Breast epithelium (tissue), 4 donors: ENCODE results near the gene RAB8A. TPM values are rescaled to one million over a fixed set of nuclear protein-coding genes. Genes with fewer than 3 reads are reported as not detected.

Source experiments
- DNase-seq, 2 donors: peaks; one replicate each; pipeline ENCODE4 v3.0.0-alpha.2; 2019; ENCODE audit warnings: low spot score in 2 of 2
- H3K27ac ChIP-seq, 2 donors: fragments of 200-600 bp; sonication (generic) in 1 of 2; one replicate each; pipeline ENCODE4 v1.5.1; 2016 to 2019; ENCODE audit warnings: mild to moderate bottlenecking in 1 of 2
- H3K27me3 ChIP-seq, 2 donors: fragments of 200-600 bp; sonication (generic) in 1 of 2; one replicate each; pipeline versions ENCODE4 v1.5.1 to v1.6.0; 2017 to 2019; ENCODE audit warnings: control low read depth in 1 of 2, mild to moderate bottlenecking in 1 of 2
- H3K36me3 ChIP-seq: fragments of 200-600 bp; one replicate; pipeline ENCODE4 v1.5.1; 2019
- H3K4me1 ChIP-seq, 2 donors: fragments of 200-600 bp; sonication (generic); one replicate each; pipeline ENCODE4 v1.5.1; 2016 to 2019; ENCODE audit warnings: control low read depth in 1 of 2
- H3K4me3 ChIP-seq, 3 donors: fragments of 200-600 bp; sonication (generic); 1 replicate in 2 of 3; 2 replicates in 1 of 3; pipeline ENCODE4 v1.5.1; 2016 to 2019; ENCODE audit warnings: mild to moderate bottlenecking in 3 of 3, moderate library complexity in 2 of 3
- H3K9me3 ChIP-seq, 2 donors: fragments of 200-600 bp; sonication (generic) in 1 of 2; one replicate each; pipeline ENCODE4 v1.5.1; 2016 to 2019; ENCODE audit warnings: control low read depth in 1 of 2
- POLR2A ChIP-seq: fragments of 450-650 bp; IDR thresholded peaks from one replicate; pipeline ENCODE4 v1.6.1; 2016; ENCODE audit warnings: antibody characterized with exemption, mild to moderate bottlenecking, moderate library complexity
- POLR2AphosphoS5 ChIP-seq, 3 donors: sonication (generic); formaldehyde crosslinking; IDR thresholded peaks; one replicate each; pipeline ENCODE4 v1.6.1; 2017; ENCODE audit warnings: antibody characterized with exemption in 3 of 3
- intact Hi-C: fragments of 100-400 bp; cut with DNase I; formaldehyde crosslinking; loops from one replicate; pipeline ENCODE4 v1.15.1; 2023; ENCODE audit warnings: low total_unique reads
- total RNA-seq, 3 donors: library from RNA; depleted of rRNA; stranded (reverse); fragments of >200 nt; gene quantifications; one replicate each; pipeline ENCODE4 v1.1.0, GENCODE V29; 2016
- TF ChIP-seq, protein P1 (sequence below), 3 donors: fragments of 450-650 bp; IDR thresholded peaks; one replicate each; pipeline ENCODE4 v1.5.1; 2016 to 2017; ENCODE audit warnings: antibody characterized with exemption in 3 of 3, mild to moderate bottlenecking in 3 of 3, moderate library complexity in 3 of 3

Gene RAB8A
- total RNA-seq, 3 donors from 2014 or later: 34.7 to 40.6 (median 38.8) TPM

DNA sequence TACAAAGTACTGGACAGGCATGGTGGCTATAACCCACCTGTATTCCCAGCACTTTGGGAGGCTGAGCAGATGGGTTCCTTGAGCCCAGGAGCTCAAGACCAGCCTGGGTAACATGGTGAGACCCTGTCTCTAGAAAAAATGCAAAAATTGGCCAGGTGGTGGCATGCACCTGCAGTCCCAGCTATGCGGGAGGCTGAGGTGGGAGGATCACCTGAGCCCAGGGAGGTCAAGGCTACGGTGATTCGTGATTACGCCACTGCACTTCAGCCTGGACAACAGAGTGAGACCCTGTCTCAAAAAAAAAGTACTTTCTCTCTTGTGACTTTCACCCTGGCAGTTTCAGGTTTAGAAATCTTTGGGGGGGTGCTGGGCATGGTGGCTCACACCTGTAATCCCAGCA lies 11.2 kb upstream of the RAB8A start:
- Histone ChIP-seq H3K9me3 (no peaks in the 10 kb centered on the region), H3K27ac (no peak overlapping the region), H3K4me3 (no peak overlapping the region), H3K4me1 (no peaks in the 10 kb centered on the region), H3K27me3 (no peaks in the 10 kb centered on the region), H3K36me3 (peaks cover 4% of the 10 kb centered on the region)
- intact Hi-C loops: no loop called here
- DNase-seq: no peak
- TF ChIP-seq POLR2A (no peak), POLR2AphosphoS5 (IDR thresholded peaks at IDR 0.05) (no peak)
- TF ChIP-seq, protein P1, sequence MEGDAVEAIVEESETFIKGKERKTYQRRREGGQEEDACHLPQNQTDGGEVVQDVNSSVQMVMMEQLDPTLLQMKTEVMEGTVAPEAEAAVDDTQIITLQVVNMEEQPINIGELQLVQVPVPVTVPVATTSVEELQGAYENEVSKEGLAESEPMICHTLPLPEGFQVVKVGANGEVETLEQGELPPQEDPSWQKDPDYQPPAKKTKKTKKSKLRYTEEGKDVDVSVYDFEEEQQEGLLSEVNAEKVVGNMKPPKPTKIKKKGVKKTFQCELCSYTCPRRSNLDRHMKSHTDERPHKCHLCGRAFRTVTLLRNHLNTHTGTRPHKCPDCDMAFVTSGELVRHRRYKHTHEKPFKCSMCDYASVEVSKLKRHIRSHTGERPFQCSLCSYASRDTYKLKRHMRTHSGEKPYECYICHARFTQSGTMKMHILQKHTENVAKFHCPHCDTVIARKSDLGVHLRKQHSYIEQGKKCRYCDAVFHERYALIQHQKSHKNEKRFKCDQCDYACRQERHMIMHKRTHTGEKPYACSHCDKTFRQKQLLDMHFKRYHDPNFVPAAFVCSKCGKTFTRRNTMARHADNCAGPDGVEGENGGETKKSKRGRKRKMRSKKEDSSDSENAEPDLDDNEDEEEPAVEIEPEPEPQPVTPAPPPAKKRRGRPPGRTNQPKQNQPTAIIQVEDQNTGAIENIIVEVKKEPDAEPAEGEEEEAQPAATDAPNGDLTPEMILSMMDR (IDR thresholded peaks at IDR 0.05): no peak

- TF ChIP-seq, protein P1 (IDR thresholded peaks at IDR 0.05): no peak
- no peak for TF ChIP-seq POLR2AphosphoS5 (IDR thresholded peaks at IDR 0.05)
- no peak for TF ChIP-seq POLR2A
- no peaks in the 10 kb centered on the region for H3K27me3 ChIP-seq
- no peak for DNase-seq
- H3K4me1 ChIP-seq: no peaks in the 10 kb centered on the region
- peak overlapping the region in 1 of 2 donors; percentile 32 for H3K27ac ChIP-seq
- H3K9me3 ChIP-seq: no peaks in the 10 kb centered on the region
- H3K36me3 ChIP-seq: peaks cover 4% of the 10 kb centered on the region
- no peak overlapping the region for H3K4me3 ChIP-seq
- intact Hi-C loops: no loop called here
These were observed 7.0 kb upstream of the RAB8A start for GRCh38 chr19:16104722-16105121.

GRCh38 chr19:16106121-16106520 lies 5.6 kb upstream of the RAB8A start:
- no peak overlapping the region for H3K4me3 ChIP-seq
- TF ChIP-seq, protein P1 (IDR thresholded peaks at IDR 0.05): no peak
- TF ChIP-seq POLR2A: no peak
- TF ChIP-seq POLR2AphosphoS5 (IDR thresholded peaks at IDR 0.05): no peak

DNA sequence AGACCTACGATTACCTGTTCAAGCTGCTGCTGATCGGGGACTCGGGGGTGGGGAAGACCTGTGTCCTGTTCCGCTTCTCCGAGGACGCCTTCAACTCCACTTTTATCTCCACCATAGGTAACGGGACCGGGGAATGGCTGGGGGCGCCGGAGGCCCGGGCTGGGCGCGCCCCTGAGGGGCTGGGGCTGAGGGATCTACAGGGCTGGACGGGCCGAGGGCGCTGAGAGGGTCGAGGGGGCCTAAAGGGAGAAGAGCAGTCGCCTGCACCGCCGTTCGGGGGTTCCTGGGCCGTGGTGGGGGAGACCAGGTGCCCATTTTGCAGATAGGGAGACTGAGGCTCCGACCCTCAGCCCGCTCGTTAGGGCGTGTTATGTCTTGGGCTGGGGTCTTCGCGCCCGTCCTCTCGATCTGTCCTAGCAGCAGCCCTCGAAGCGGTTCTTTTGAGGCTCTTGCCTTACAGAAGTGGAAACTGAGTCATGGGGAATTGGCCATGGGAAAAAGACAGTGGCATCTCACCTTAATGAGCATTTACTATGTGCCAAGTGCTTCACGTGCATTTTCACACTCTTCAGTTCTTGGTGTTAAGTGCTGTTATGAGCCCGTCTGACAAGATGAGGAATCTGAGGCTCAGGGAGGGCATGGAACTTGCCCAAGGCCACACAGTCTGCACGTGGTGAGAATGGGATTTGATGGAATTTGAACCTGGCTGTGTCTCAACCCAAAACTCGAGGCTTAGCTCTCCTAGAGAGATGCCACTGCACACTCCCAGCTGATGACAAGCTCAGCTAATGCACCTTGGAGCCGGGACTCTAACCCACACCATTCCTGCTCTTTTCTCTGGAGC lies 442 bp downstream of the RAB8A start:
- H3K4me1 ChIP-seq: peaks cover 5 to 9% of the 10 kb centered on the region in 2 donors
- intact Hi-C loops: no loop called here

More at GRCh38 chr19:16106121-16106520, 5.6 kb upstream of the RAB8A start:
- DNase-seq: no peak
- Histone ChIP-seq H3K4me1 (no peaks in the 10 kb centered on the region), H3K36me3 (peaks cover 4% of the 10 kb centered on the region), H3K27me3 (no peaks in the 10 kb centered on the region), H3K9me3 (no peaks in the 10 kb centered on the region), H3K27ac (peak overlapping the region in 1 of 2 donors; percentile 26)
- intact Hi-C loops: no loop called here

GRCh38 chr19:16112778-16113177 lies 1.1 kb downstream of the RAB8A start:
- intact Hi-C loops: no loop called here
- DNase-seq: no peak
- H3K4me1 ChIP-seq: peaks cover 5 to 9% of the 10 kb centered on the region in 2 donors
- H3K27me3 ChIP-seq: no peaks in the 10 kb centered on the region
- H3K27ac ChIP-seq: peak overlapping the region in 1 of 2 donors; percentile 97
- TF ChIP-seq POLR2AphosphoS5 (IDR thresholded peaks at IDR 0.05) (no peak), POLR2A (no peak)
- TF ChIP-seq, protein P1 (IDR thresholded peaks at IDR 0.05): no peak
- no peaks in the 10 kb centered on the region for H3K9me3 ChIP-seq
- peak overlapping the region; percentile 84 to 87 (median 87) for H3K4me3 ChIP-seq
- H3K36me3 ChIP-seq: no peaks in the 10 kb centered on the region

More for the DNA sequence above, 442 bp downstream of the RAB8A start:
- TF ChIP-seq, protein P1 (IDR thresholded peaks at IDR 0.05): no peak
- TF ChIP-seq POLR2A: peak; percentile 31
- TF ChIP-seq POLR2AphosphoS5 (IDR thresholded peaks at IDR 0.05): no peak
- H3K27ac ChIP-seq: peak overlapping the region; percentile 92 to 97
- H3K9me3 ChIP-seq: no peaks in the 10 kb centered on the region
- H3K4me3 ChIP-seq: peak overlapping the region; percentile 84 to 87 (median 87)
- H3K27me3 ChIP-seq: no peaks in the 10 kb centered on the region
- no peak for DNase-seq
- H3K36me3 ChIP-seq: no peaks in the 10 kb centered on the region
